ENCODE results near the gene RTKN.

DNA sequence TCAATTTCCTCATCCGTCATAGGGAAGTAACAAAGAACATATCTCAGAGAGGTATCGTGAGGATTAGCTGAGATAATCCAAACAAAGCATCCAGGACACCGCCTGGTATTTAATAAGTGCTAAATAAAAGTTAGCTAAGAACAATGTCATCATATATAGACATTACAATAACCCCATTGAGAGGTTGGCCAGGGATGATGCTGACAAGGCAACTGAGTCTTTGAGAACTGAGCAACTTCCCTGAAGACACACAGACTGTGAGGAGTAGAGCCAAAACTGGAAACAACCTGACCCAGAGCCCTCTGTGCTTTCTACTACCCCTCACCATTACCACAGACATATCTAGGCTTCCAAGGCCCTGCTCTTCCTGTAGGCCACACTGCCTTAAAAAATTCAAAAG, 60.0 kb downstream of the RTKN start:
- no peak for TF ChIP-seq CTCF (IDR thresholded peaks at IDR 0.05)
- no peak for TF ChIP-seq POLR2A (IDR thresholded peaks at IDR 0.05)
